ENCODE measurements around the gene MMP28.

The MMP28 gene, protein sequence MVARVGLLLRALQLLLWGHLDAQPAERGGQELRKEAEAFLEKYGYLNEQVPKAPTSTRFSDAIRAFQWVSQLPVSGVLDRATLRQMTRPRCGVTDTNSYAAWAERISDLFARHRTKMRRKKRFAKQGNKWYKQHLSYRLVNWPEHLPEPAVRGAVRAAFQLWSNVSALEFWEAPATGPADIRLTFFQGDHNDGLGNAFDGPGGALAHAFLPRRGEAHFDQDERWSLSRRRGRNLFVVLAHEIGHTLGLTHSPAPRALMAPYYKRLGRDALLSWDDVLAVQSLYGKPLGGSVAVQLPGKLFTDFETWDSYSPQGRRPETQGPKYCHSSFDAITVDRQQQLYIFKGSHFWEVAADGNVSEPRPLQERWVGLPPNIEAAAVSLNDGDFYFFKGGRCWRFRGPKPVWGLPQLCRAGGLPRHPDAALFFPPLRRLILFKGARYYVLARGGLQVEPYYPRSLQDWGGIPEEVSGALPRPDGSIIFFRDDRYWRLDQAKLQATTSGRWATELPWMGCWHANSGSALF

DNA sequence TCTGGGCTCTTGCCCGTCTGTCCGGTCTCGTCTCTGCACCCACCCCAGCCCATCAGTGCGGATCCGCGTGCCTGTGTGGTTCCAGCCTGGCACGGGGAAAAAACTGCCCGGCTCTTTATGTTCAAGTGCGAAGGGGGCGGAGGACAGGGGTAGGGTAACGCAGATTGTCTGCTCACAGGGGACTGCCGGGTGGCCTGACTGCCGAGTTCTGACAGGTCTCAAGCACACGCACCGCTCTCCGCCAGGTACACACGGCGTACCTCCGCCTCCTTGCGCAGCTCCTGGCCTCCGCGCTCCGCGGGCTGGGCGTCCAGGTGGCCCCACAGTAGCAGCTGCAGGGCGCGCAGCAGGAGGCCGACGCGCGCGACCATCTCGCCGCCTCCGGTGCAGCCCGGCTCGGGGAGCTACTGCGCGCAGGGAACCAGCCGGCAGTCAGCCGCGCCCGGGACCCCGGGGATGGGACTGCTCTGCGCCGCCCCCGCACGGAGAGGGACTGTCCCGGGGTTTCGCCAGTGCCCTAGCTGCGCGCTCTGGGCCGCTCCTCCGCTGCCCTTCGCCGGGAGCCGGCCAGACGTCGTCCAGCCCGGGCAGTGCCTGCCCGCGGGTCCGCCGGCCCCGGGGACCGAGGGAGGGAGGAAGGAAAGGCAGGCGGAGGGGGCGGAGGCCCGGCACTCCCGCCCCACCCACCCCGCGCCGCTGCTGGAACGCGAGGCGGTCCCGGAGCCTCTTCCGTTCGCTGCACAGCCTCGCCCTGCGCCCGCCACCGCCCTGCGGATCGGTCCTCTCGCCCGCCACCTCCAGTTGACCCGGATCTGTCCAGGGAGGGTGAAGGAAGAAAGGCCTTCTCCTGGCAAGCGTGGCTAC, at the start of gene MMP28:
Gene MMP28, minus strand, starts transcription at position 635 of the 864 bp plus-strand sequence. Its CDS starts 264 bp downstream, at position 371.
- no peak for DNase-seq (ENCODE audit: low read depth)

DNA sequence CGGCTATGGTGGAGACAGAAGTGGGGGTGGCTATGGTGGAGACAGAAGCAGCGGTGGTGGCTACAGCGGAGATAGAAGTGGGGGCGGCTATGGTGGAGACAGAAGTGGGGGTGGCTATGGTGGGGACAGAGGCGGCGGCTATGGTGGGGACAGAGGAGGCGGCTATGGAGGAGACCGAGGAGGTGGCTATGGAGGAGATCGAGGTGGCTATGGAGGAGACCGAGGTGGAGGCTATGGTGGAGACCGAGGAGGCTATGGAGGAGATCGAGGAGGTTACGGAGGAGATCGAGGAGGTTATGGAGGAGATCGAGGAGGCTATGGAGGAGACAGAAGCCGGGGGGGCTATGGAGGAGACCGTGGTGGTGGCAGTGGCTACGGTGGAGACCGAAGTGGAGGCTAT, 49.1 kb upstream of the MMP28 start:
- no peak for DNase-seq (ENCODE audit: low read depth)

DNA sequence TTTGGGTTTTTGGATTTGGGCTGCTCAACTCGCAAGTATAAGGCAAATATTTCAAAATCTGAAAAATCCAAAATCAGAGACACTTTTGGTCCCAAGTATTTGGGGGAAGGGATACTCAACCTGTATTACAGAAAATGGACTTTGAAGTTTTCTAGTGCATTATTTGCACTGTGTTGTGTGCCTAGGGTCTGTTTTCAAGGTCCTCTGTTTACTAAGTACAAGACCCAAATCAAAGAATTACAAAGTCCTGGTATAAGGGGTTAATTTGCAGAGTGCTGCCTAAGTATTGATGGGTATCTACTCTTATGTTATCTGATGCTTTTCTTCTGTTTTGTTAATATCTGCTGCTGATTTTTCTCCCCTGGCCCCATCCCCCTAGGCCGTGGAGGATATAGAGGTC, 48.3 kb upstream of the MMP28 start:
- DNase-seq (ENCODE audit: low read depth) = no peak

DNA sequence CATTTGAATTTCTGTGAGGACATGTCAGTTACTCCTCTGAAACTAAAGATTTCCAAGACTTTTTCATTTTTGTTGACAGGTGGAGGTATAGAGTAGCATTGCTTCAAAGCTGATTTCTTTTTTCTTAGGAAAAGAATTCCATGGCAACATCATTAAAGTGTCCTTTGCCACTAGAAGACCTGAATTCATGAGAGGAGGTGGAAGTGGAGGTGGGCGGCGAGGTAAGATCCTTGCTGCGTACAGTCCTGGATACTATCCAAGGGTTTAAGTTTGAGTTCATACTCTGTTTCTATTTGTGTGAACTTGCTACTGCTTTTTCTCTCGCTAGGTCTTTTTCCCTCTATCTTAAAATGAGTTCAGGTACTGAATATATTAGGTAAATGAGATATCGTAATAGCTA, 46.8 kb upstream of the MMP28 start:
- no peak for DNase-seq (ENCODE audit: low read depth)

DNA sequence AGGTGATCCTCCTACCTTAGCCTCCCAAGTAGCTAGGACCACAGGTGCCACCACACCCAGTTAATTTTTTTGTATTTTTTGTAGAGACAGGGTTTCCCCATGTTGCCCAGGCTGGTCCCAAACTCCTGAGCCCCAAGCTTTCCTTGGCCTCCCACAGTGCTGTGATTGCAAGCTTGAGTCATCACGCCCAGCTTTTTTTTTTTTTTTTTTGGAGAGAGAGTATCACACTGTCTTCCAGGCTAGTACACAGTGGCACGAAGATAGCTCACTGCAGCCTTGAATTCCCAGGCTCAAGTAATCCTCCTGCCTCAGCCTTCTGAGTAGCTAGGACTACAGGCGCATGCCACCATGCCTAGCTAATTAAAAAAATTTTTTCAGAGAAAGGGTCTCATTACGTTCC, 46.1 kb upstream of the MMP28 start:
- DNase-seq (ENCODE audit: low read depth) = no peak

DNA sequence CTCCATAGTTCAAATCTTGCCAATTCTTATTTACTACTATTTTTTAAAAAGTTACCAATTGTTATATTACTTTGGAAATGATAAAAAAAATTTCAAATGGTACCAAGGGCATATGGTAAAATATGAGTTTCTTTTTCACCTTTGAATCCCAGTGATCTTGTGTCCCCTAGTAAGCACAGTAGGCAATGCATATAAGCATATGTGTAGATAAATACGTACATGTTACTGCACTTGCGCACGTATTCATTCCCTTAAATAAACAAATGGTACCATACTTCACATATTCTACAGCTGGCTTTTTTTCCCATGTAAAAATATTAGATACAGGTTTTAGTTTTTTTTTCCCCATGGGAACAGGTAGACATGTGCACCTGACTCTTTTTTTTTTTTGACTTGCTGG, 45.7 kb upstream of the MMP28 start:
- no peak for DNase-seq (ENCODE audit: low read depth)

DNA sequence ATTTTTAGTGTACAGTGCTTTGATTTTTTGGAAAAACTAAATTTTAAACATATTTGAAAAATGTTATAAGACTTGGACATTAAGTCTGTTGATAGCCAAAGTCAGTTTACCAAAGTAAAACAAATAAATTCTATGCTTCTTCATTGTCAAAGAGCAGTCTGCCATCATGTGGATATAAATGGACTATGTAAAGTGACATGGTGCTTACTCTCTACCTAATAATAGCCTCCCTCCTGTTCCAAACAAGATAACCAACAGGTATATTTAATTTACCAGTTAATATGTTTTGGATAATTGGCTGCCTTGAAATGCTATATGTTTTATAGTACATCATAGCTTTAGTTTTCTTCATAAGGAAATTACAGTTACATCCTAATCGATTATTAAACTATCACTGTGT, 29.8 kb upstream of the MMP28 start:
- no peak for DNase-seq (ENCODE audit: low read depth)

DNA sequence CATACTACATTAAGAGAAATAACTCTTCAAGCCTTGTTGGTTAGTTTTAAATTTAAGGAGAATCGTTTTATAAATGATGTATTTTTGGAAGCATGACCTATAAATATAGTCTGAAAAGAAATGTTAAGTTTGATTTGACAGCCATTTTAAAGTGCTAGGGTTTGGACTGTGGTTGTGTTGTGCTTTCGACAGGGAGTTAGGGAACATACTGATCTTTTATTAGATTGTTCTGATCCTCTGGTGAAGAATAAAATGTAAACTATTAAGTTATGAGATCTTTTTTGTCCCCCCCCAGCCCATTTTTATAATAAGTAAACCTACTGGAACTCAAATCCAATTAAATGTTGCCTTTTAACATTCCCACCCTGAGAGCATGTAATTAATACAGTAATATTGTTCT, 25.9 kb upstream of the MMP28 start:
- no peak for DNase-seq (ENCODE audit: low read depth)

DNA sequence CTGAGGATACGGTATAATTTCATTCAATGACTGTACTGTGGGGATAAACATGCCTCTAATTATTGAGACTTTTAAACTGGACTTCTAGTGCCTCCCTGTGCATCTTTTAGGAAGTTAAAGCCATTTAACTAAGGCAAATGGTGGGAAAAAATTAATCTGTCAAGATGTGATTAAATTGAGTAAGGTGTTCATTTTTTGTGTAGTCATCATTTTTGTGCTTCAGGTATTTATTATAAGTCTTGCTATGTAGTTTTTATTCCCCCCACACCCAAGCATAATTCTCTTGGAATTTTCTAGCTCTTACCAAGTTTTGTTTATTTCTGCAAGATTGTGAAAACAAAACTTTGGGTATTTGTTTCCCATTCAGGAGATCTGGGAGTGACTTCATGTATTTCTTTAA, 24.0 kb upstream of the MMP28 start:
- no peak for DNase-seq (ENCODE audit: low read depth)

DNA sequence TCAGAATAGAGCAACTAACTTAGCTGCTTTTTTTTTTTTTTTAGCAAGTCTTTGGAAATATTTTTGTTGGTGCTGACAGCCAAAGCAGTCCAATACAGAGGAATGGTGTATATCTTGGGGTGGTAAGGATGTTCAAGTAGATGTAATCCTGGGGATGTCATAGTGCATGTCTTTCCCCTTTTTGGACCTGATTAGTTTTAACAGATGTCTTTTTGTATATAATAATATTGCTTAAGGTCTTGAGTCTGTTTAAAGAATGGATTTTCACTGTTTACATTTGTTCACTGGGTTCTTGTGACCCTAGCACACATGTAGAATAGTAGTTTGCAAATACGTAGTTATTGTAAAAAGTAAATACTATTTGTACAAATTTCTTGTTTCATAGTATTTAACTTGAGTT, 21.8 kb upstream of the MMP28 start:
- no peak for DNase-seq (ENCODE audit: low read depth)

DNA sequence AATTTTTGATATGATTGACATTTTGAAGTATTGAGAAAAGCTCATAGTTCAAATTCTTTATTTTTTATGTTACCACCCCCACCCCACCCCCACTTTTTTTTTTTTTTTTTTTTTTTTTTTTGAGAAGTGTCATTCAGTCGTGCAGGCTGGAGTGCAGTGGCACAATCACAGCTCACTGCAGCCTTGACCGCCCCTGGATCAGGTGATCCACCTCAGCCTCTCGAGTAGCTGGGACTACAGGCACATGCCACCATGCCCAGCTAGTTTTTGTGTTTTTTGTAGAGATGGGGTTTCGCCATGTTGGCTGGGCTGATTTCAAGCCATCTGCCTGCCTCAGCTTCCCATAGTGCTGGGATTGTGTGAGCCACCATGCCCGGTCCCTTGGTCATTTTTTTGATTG, 21.3 kb upstream of the MMP28 start:
- DNase-seq (ENCODE audit: low read depth) = no peak

DNA sequence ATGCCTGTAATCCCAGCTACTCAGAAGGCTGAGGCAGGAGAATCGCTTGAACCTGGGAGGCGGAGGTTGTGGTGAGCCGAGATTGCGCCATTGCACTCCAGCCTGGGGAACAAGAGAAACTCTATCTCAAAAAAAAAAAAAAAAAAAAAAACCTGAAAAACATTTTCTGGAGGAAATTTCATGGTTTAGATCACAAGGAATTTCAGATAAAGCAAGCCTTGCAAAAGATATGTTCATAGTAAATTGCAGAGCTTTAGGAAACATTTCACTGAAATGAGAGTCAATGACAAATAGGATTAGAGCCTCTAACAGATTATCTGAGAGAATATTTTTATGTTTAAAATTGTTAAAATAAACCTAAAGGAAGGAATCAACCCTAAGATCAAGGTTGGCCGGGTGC, 17.0 kb upstream of the MMP28 start:
- no peak for DNase-seq (ENCODE audit: low read depth)

DNA sequence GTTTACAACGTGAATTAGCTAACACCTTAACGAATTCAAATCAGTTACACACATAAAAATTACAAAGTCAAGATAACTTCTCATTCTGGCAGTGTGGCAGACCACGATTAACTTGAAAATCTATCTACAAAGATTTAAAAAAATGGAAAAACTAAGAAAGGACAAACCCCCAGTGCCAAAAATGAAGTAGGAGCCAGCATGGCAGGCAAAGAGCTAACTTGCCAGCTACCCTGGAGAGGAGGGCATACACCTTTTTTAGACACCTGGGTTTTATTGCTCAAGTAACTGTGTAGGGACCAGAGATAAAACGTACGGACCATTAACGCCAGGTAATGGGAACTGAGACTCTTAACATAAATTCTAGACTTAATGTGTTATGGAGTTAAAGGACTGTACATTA, 16.3 kb upstream of the MMP28 start:
- no peak for DNase-seq (ENCODE audit: low read depth)

DNA sequence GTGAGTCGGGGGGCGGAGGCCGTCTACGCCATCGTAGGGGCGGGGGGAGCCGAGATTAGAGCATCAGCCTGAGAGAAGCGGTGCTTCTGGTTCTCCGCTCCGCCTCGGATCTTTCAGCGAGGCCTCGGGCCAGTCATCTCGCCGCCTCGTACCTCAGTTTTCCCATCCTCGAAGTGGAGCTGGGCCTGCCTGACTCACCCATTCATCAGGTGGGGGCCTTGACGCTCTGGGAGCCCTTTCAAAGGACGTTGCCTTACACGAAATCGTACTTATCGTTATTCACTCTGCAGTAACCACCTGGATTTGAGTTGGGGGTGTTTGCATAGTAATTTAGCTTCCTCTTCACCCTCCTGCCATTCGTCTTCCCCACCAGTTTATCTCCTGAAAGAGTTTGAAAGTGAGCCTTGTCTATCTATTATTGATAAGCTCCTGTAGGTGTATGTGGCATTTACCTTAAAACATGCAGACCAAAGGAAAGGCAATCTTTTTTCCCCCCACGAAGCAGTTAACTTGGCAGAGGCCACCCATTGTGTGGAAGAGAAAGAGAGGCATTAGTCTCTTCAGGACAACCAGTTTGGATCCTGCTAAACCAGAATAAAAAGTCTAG, 14.5 kb upstream of the MMP28 start:
- no peak for DNase-seq (ENCODE audit: low read depth)

DNA sequence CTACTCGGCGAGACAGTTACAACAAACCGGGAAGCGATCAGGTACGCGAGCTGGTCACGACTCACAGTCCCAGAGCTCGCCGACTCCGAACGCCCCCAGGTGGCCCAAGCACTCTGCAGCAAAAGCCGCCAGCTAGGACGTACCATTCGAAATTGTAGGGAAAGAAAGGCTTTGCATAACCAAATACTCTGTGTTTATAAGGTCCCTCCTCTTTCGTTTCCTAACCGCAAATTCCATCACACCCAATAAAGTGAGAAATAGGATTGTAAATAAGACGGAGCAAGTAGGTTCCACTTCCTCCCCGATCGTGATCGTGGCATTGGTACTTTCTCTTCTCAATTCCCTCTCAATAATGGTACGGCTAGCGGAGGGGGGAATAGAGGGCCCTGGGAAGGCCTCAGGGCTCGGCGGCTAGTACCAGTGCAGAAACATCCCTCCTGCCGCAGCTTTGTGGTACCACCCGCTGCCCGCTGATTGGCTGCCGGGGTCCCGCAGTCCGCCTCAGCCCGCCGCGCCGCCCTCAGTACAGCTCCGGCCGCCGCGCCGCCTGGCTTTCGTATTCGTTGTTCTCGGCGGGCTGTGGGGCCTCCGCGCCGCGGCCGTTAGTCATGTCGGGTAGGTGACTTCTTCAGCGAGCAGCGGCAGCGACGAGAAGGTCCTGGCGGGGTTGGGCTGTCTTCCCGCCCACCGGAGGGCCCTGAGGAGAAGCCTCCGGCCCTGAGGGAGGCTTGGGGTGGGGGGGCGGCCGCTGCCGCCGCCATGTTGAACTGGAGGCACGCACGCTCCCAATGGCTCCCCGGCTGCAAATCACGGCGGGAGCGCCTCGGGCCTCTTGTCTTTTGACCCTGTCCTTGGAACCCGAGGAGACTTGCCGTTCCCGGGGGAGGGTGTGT, 13.8 kb upstream of the MMP28 start, which contains the start of gene TAF15:
Gene TAF15, plus strand, starts transcription at position 523 of the 893 bp plus-strand sequence. Its CDS starts 86 bp downstream, at position 609.
- peak; percentile 91 for DNase-seq (ENCODE audit: low read depth)

DNA sequence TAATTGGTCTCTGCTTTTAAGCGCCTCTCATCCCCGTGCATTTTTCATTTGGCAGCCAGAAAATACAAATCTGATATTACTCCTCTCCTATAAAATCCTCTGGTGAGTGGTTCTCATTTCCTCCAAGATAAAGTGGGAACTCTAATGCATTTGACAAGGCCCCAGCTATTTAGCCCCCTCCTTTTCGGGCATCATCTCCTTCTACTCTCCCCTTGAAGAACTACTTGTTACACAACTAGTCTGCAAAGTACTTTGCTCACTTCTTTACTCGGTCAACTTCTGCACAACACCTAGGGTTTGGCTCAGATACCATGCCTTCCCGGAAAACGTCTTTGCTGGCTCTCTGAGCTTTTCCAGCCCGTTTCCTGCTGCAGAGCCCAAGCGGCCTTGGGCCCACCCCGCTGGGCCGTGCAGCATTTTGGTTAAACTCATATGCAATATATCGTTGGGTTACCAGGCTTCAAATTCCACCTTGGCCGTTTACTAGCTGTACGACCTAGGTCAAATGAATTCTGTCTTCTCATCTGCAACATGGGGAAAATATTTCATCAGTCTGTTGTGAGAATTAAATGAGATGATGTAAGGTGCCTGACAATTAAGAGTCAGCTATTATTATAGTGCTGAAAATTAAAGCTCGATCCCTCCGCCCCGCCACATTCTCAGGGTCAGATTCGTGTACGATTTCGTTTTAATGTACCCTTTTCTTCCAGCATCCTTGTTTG, 13.0 kb upstream of the MMP28 start:
- DNase-seq (ENCODE audit: low read depth) = no peak

DNA sequence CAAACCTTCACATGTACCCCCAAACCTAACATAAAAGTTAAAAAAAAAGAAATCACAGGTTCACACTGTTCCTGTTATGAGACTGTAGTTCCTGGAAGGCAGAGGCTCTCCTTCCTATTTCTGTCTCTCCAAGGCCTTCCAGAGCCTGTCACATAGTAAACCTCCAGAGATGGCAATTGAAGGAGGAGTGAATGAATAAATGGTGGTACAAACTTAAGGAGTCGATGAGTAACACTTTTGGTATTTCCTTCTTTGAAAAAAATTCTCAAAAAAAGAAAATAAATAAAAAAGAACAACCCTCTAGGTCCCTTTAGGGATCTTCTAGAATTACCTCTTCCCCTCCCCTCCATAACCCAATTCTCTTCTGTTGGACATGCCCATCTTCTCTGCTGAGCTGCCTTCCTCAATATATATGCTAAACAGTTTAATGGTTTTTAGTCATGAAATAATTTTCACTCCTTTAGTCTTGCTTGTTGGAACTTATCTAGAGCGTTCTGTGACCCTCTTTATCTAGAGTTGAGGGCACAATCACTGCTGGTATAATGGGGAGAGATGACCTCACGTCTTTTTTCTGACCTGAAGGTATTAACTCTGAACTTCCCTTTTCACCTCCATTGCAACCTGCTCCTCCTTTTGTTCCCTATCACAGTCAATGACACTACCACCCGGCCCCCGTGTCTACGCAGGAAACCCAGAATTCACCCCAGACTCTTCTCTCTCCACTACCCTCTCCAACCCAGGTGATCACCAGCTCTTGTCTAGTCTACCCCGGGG, 12.1 kb upstream of the MMP28 start:
- no peak for DNase-seq (ENCODE audit: low read depth)

DNA sequence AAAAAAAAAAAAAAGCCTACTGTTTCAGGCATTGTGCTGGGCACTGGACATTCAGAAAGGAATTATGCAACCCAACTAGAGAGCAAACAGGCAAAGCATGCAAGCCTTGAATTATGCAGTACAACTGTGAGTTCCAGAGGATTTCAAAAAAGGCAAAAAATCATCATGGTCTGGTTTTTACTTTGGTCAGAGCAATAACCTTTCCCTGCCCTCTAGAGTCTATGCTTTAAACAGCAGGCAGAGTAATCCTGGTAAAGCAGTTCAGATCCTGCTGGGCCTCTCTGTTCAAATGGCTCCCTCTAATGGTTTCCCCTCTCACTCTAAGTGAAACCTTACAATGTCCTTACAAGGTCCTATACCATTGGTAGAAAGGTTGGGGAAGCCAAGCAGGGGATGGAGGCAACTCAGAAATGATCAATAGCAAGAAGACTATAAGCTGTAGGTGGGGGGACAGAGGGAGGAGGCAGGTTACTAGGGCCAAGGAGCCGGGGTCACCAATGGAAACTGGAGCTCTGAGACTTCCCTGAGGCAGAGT, 9.3 kb upstream of the MMP28 start:
- DNase-seq (ENCODE audit: low read depth) = no peak

DNA sequence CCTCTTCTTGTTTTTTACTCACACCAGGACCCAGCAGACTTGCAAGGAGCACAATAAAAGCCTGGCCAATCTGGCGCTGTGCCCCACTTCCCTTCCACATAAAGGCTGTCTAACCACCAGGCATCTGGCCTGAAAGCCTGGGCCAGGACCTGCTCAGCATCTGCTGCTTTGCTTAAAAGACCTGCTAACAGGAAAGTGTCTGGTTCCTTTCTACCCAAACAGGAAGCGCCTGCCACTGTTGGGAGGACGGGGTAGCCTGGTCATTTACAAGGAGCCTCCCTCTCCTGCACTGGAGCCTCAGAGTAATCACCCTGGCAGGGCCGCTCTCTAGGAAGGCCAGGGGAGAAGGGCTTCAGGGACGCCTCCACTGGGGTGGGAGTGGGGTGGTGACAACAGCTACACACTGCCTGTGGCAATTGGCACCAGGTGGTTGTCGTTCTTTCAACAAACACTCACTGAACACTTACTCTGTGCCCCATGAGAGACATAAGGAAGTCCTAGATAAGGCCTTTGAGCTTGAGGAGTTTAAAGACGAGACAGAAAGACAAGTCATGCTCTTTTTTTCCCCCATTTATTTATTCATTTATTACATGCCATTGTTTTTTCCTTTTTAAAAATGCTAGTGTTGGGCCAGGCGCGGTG, 6.3 kb upstream of the MMP28 start:
- DNase-seq (ENCODE audit: low read depth) = no peak

Measured in activated T-helper 1 cell treated with Interleukin-2 at 50 U/mL for 16 hours (primary cell).